ENCODE measurements around the gene MAGEA1. TPM values are rescaled to one million over a fixed set of nuclear protein-coding genes. Genes with fewer than 3 reads are reported as not detected.

MAGEA1 gene
- total and polyA plus RNA-seq, 2 experiments from 2014 or later = not detected

DNA sequence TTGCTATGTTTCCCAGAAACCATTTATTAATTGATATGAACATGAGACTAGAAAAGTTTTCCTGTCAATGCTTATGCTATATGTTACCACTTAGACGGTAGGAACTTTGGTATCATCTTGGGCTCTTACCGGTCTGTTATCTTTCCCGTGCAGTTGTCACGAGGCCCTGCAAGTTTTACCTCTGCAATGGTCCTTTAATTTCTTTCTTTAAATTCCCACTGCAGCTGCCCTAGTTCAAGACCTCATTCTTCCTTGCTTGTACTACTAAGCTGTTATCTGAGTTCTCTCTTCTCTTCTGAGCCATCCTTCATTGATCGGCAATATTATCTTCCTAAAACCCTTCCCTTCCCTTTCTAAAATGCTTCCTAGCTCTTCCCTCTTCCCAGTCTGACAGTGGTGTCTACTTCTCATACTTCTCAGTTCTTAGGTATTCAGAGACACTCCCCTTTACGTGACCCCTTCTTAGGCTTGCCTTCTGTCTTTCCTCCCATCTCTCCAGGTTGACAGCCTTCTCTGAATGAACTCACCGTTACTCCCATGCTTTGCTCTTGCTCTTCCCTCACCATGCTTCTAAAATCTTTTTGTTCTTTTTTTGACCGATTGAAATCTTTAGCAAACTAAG lies 27.5 kb downstream of the MAGEA1 start:
- H3K4me2 ChIP-seq (ENCODE audit: unreplicated experiment) = no peak overlapping the region
- H3K4me1 ChIP-seq (ENCODE audit: insufficient read depth) = no peaks in the 10 kb centered on the region
- H3F3A ChIP-seq (ENCODE audit: insufficient read depth) = no peaks in the 10 kb centered on the region
- no peaks in the 10 kb centered on the region for H3K36me3 ChIP-seq (ENCODE audit: low read depth)
- H3K79me2 ChIP-seq (ENCODE audit: insufficient read depth) = no peaks in the 10 kb centered on the region
- TF ChIP-seq EZH2 (IDR thresholded peaks at IDR 0.05; ENCODE audit: insufficient read depth, poor library complexity, severe bottlenecking) = no peak
- TF ChIP-seq EZH2phosphoT487 (IDR thresholded peaks at IDR 0.05; ENCODE audit: insufficient read depth, low read depth) = no peak
- no peak overlapping the region for H3K27ac ChIP-seq
- no peaks in the 10 kb centered on the region for H3K9me3 ChIP-seq (ENCODE audit: low read depth)
- in situ Hi-C loops (cut with MboI) = no loop called here
- H3K4me3 ChIP-seq = no peak overlapping the region
- H4K20me1 ChIP-seq (ENCODE audit: insufficient read depth) = no peaks in the 10 kb centered on the region
- 27 to 31% methylated on average over 8 of the region's 8 CpGs for WGBS, 2 experiments (ENCODE audit: low coverage in 1 of 2, low lambda C conversion rate in 2 of 2, missing lambda C conversion rate in 2 of 2)
- DNase-seq = no peak
- no peak overlapping the region for H2AFZ ChIP-seq
- H3K9me2 ChIP-seq (ENCODE audit: insufficient read depth) = no peaks in the 10 kb centered on the region
- no peaks in the 10 kb centered on the region; the same call in 1 of the 2 replicates for H3K27me3 ChIP-seq (replicated peaks; ENCODE audit: insufficient read depth)
- no peak overlapping the region for H3K9ac ChIP-seq

DNA sequence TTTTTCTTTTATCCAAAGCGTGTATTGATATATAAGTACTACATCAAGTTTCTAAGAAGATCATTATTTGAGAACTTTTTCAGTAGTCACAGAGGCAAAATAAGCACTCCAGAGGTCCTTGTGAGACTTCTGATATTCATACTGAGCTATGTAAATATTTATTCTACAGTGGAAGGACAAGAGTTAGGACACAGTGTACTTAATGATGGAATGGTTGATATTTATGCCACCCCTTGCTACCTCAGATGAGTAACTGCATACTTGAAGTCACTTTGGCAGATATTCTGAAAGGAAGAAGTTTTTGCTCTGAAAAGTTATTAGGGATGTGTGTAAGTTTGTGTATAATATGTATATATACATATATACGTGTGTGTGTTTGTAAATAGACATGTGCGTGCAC lies 30.3 kb downstream of the MAGEA1 start:
- no peak for DNase-seq
- 62 to 74% methylated on average over 3 of the region's 3 CpGs for WGBS, 2 experiments (ENCODE audit: low coverage in 1 of 2, low lambda C conversion rate in 2 of 2, missing lambda C conversion rate in 2 of 2)

DNA sequence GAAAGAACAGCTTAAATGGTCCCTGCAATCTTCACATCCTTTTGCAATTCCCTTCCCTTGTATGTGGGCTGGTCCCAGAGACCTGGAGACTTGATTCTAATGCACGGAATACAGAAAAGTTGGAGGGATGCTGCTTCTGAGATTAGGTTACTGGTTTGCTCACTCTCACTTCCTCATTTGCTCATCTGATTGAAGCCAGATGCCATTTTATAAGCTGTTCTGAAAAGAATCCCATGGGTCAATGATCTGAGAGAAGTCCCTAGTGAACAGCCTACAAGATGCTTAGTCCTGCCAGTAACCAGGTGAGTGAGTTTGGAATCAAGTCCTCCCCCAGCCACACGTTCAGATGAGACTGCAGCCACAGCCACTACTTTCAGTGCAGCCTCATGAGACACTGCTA lies 35.9 kb downstream of the MAGEA1 start:
- no peaks in the 10 kb centered on the region for H3K27me3 ChIP-seq (replicated peaks; ENCODE audit: insufficient read depth)
- TF ChIP-seq EZH2phosphoT487 (IDR thresholded peaks at IDR 0.05; ENCODE audit: insufficient read depth, low read depth) = no peak
- no peak for TF ChIP-seq EZH2 (IDR thresholded peaks at IDR 0.05; ENCODE audit: insufficient read depth, poor library complexity, severe bottlenecking)
- H3K9ac ChIP-seq = no peak overlapping the region
- H3K9me2 ChIP-seq (ENCODE audit: insufficient read depth) = no peaks in the 10 kb centered on the region
- H3K79me2 ChIP-seq (ENCODE audit: insufficient read depth) = no peaks in the 10 kb centered on the region
- H2AFZ ChIP-seq = no peak overlapping the region
- H3K27ac ChIP-seq = no peak overlapping the region
- WGBS, 2 experiments (ENCODE audit: low coverage in 1 of 2, low lambda C conversion rate in 2 of 2, missing lambda C conversion rate in 2 of 2) = 0% methylated on average over 2 of the region's 2 CpGs
- H4K20me1 ChIP-seq (ENCODE audit: insufficient read depth) = no peaks in the 10 kb centered on the region
- DNase-seq = no peak
- no peaks in the 10 kb centered on the region for H3K36me3 ChIP-seq (ENCODE audit: low read depth)
- no peaks in the 10 kb centered on the region for H3F3A ChIP-seq (ENCODE audit: insufficient read depth)
- H3K4me3 ChIP-seq = no peak overlapping the region
- in situ Hi-C loops (cut with MboI) = no loop called here
- H3K4me1 ChIP-seq (ENCODE audit: insufficient read depth) = no peaks in the 10 kb centered on the region
- H3K4me2 ChIP-seq (ENCODE audit: unreplicated experiment) = no peak overlapping the region
- H3K9me3 ChIP-seq (ENCODE audit: low read depth) = no peaks in the 10 kb centered on the region

More for the DNA sequence above, 30.3 kb downstream of the MAGEA1 start:
- in situ Hi-C loops (cut with MboI) = no loop called here
- Histone ChIP-seq H3K9me3 (ENCODE audit: low read depth) (no peaks in the 10 kb centered on the region), H3K9ac (no peak overlapping the region), H3K36me3 (ENCODE audit: low read depth) (no peaks in the 10 kb centered on the region), H4K20me1 (ENCODE audit: insufficient read depth) (no peaks in the 10 kb centered on the region), H3K27me3 (replicated peaks; ENCODE audit: insufficient read depth) (no peaks in the 10 kb centered on the region), H3K9me2 (ENCODE audit: insufficient read depth) (no peaks in the 10 kb centered on the region), H2AFZ (no peak overlapping the region), H3K79me2 (ENCODE audit: insufficient read depth) (no peaks in the 10 kb centered on the region), H3K4me2 (ENCODE audit: unreplicated experiment) (no peak overlapping the region), H3K4me3 (no peak overlapping the region), H3K27ac (no peak overlapping the region), H3K4me1 (ENCODE audit: insufficient read depth) (no peaks in the 10 kb centered on the region), H3F3A (ENCODE audit: insufficient read depth) (no peaks in the 10 kb centered on the region)
- TF ChIP-seq EZH2 (IDR thresholded peaks at IDR 0.05; ENCODE audit: insufficient read depth, poor library complexity, severe bottlenecking) = no peak
- no peak for TF ChIP-seq EZH2phosphoT487 (IDR thresholded peaks at IDR 0.05; ENCODE audit: insufficient read depth, low read depth)

DNA sequence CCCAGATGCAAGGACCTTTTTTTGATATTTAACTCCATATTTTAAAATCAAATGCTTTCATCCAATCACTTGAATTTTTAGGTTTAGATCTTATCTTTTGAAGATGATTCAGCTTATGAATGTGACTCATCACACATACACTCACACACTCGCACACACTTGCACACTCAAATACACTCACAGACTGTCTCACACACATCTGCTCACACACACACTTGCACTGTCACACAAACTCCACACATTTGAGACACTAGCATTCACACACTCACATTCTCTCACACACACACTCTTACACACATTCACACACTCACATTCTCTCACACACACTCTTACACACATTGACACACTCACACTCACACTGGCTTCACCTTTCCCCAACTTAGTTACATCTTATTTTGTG lies 37.8 kb downstream of the MAGEA1 start:
- DNase-seq = no peak
- Histone ChIP-seq H3K36me3 (ENCODE audit: low read depth) (no peaks in the 10 kb centered on the region), H3K79me2 (ENCODE audit: insufficient read depth) (no peaks in the 10 kb centered on the region), H3K4me3 (no peak overlapping the region), H2AFZ (no peak overlapping the region), H3K4me1 (ENCODE audit: insufficient read depth) (no peaks in the 10 kb centered on the region), H3K27me3 (replicated peaks; ENCODE audit: insufficient read depth) (no peaks in the 10 kb centered on the region), H3K4me2 (ENCODE audit: unreplicated experiment) (no peak overlapping the region), H3K9ac (no peak overlapping the region), H3K27ac (no peak overlapping the region), H3F3A (ENCODE audit: insufficient read depth) (no peaks in the 10 kb centered on the region), H4K20me1 (ENCODE audit: insufficient read depth) (no peaks in the 10 kb centered on the region), H3K9me2 (ENCODE audit: insufficient read depth) (no peaks in the 10 kb centered on the region), H3K9me3 (ENCODE audit: low read depth) (no peaks in the 10 kb centered on the region)
- TF ChIP-seq EZH2 (IDR thresholded peaks at IDR 0.05; ENCODE audit: insufficient read depth, poor library complexity, severe bottlenecking) (no peak), EZH2phosphoT487 (IDR thresholded peaks at IDR 0.05; ENCODE audit: insufficient read depth, low read depth) (no peak)
- in situ Hi-C loops (cut with MboI) = no loop called here
- WGBS, 2 experiments (ENCODE audit: low coverage in 1 of 2, low lambda C conversion rate in 2 of 2, missing lambda C conversion rate in 2 of 2) = 38% methylated on average over 1 of the region's 1 CpG

Measured in GM23248 (cell line).